ENCODE measurements around the gene OAS2.

OAS2 gene

DNA sequence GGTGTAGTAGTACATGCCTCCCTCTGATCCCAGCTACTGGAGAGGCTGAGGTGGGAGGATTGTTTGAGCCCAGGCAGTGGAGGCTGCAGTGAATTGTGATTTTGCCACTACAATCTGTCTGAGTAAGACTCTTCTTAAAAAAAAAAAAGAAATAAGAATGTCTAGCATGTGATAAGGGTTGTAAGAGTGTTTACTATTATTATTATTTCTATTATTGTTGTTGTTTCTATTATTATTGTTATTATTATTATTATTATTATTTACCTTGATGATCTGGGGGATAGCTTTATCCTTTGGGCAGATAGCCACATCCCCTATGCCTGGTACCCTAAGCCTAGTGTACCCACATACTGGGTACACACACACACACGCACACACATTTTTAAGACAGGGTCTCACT is 35.7 kb upstream of the OAS2 start:
- TF ChIP-seq, protein P1, sequence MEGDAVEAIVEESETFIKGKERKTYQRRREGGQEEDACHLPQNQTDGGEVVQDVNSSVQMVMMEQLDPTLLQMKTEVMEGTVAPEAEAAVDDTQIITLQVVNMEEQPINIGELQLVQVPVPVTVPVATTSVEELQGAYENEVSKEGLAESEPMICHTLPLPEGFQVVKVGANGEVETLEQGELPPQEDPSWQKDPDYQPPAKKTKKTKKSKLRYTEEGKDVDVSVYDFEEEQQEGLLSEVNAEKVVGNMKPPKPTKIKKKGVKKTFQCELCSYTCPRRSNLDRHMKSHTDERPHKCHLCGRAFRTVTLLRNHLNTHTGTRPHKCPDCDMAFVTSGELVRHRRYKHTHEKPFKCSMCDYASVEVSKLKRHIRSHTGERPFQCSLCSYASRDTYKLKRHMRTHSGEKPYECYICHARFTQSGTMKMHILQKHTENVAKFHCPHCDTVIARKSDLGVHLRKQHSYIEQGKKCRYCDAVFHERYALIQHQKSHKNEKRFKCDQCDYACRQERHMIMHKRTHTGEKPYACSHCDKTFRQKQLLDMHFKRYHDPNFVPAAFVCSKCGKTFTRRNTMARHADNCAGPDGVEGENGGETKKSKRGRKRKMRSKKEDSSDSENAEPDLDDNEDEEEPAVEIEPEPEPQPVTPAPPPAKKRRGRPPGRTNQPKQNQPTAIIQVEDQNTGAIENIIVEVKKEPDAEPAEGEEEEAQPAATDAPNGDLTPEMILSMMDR (IDR thresholded peaks at IDR 0.05; ENCODE audit: extremely low read depth, insufficient read depth, missing control alignments): no peak
- in situ Hi-C loops (cut with MboI; ENCODE audit: low pct_unique_long_range_greater_than_20kb, low sequenced_read_pairs, unreplicated experiment): no loop called here
- DNase-seq (ENCODE audit: low spot score): no peak

DNA sequence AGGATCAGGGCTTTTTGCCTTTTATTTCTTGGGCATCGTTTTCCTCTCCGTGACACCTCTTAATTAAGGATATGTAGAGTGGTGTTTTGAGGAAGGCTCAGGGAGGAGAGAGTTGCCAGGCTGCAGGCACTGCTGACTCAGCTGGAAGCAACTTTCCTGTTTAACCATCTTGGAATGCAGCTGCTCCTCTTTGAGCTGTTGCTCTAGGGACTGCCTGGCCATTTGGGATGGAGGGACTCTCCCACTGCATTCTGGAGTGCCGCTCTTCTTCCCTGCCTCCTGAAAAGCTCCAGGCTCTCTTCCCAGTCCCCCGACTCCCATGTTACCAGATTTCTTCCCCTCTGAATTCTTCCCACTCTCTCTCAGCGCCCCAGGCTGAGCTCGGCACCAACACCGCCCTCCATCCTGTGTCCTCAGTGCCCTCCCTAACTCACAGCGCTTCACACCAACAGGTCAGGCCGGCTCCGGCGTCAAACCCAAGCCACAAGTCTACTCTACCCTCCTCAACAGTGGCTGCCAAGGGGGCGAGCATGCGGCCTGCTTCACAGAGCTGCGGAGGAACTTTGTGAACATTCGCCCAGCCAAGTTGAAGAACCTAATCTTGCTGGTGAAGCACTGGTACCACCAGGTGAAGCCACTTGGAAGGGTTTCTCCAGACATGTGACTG is 34.2 kb upstream of the OAS2 start:
- TF ChIP-seq, protein P1 (IDR thresholded peaks at IDR 0.05; ENCODE audit: extremely low read depth, insufficient read depth, missing control alignments): no peak
- no peak for DNase-seq (ENCODE audit: low spot score)
- in situ Hi-C loops (cut with MboI; ENCODE audit: low pct_unique_long_range_greater_than_20kb, low sequenced_read_pairs, unreplicated experiment): no loop called here

DNA sequence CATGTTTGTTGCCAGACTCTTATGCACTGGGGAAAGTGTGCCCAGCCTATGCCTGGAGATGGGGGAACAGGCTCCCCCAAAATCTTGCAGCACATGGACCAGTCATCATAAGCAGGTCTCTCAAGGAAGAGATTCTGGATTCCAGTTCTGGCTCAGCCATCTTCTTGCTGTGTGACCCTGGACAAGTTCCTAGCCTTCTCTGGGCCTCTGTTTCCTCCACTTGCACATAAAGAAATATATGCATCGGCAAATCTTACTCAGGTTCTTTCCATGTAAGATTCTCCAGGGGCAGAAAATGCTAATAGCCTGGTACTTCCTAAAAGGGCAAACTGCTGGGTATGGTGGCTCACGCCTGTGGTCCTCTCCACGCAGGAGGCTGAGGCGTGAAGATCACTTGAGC is 32.8 kb upstream of the OAS2 start:
- in situ Hi-C loops (cut with MboI; ENCODE audit: low pct_unique_long_range_greater_than_20kb, low sequenced_read_pairs, unreplicated experiment): no loop called here
- no peak for DNase-seq (ENCODE audit: low spot score)

DNA sequence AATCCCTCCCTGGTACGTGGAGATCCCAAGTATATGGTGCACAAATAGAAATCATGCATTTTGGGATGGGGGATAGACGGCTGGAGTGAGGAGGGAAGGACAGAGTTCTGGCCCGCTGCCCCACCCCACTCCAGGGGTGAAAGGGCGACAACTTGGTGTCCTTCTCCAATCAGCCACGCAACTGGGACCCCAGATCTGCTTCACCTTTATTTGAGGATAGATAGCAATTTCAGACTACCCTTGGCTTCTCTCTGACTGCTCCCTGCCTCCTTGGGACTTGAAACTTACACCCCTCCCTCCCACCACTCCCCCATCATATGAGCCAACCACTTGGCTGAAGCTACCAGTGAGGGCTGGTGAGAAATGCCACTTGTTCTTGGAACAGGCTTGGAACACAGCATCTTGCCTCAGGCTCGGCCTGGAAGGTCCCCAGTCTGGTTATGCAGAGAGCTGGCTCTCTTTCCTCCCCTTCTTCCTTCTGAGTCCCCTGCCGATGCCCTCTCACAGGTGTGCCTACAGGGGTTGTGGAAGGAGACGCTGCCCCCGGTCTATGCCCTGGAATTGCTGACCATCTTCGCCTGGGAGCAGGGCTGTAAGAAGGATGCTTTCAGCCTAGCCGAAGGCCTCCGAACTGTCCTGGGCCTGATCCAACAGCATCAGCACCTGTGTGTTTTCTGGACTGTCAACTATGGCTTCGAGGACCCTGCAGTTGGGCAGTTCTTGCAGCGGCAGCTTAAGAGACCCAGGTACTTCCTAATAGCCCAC is 31.9 kb upstream of the OAS2 start:
- no peak for DNase-seq (ENCODE audit: low spot score)
- TF ChIP-seq, protein P1 (IDR thresholded peaks at IDR 0.05; ENCODE audit: extremely low read depth, insufficient read depth, missing control alignments): no peak
- in situ Hi-C loops (cut with MboI; ENCODE audit: low pct_unique_long_range_greater_than_20kb, low sequenced_read_pairs, unreplicated experiment): no loop called here

More for the DNA sequence above, 32.8 kb upstream of the OAS2 start:
- TF ChIP-seq, protein P1 (IDR thresholded peaks at IDR 0.05; ENCODE audit: extremely low read depth, insufficient read depth, missing control alignments): no peak

DNA sequence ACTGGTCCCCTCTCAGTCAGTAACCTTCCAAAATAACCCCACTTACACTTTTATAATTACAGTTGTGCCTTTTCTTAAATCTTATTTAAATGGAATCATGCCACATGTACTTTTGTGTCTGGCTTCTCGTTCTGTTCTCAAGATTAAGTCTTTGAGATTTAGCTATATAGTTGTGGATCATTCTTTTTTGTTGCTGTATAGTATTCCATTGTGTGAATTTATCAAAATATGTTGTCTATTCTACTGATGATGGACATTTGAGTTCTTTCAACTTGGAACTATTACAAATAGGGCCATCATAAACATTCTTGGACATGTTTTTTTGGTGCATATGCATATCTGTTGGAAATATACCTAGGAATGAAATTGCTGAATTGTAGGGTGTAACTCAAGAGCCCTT is 31.0 kb upstream of the OAS2 start:
- no peak for DNase-seq (ENCODE audit: low spot score)
- in situ Hi-C loops (cut with MboI; ENCODE audit: low pct_unique_long_range_greater_than_20kb, low sequenced_read_pairs, unreplicated experiment): no loop called here
- TF ChIP-seq, protein P1 (IDR thresholded peaks at IDR 0.05; ENCODE audit: extremely low read depth, insufficient read depth, missing control alignments): no peak

DNA sequence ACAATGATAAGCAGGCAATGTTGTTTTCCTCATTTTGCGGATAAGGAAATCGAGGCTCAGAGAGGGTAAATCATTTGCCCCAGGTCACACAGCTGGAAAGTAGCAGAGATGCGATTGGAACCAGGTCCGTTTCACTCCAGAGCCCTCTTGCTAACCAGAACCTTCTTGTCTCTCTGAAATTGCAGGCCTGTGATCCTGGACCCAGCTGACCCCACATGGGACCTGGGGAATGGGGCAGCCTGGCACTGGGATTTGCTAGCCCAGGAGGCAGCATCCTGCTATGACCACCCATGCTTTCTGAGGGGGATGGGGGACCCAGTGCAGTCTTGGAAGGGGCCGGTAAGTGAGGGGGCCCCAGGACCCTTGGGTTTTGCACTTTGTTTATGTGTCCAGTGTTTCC is 30.6 kb upstream of the OAS2 start:
- in situ Hi-C loops (cut with MboI; ENCODE audit: low pct_unique_long_range_greater_than_20kb, low sequenced_read_pairs, unreplicated experiment): no loop called here
- TF ChIP-seq, protein P1 (IDR thresholded peaks at IDR 0.05; ENCODE audit: extremely low read depth, insufficient read depth, missing control alignments): no peak
- DNase-seq (ENCODE audit: low spot score): no peak

Data from GM13977 (cell line).